Mesendoderm (in vitro differentiated cells): ENCODE results near the gene FADS3.

ENCODE experiments used
- DNase-seq: peaks from one replicate; pipeline ENCODE4 v3.0.0; 2013
- H2AK5ac ChIP-seq: 2 replicates; pipeline ENCODE4 v1.6.1; 2013; ENCODE audit warnings: low read length, inconsistent platforms
- H2BK120ac ChIP-seq: 2 replicates; pipeline ENCODE4 v1.6.1; 2013; ENCODE audit warnings: low read depth, mild to moderate bottlenecking, low read length, moderate library complexity, mixed read lengths
- H2BK15ac ChIP-seq: replicated peaks from 2 replicates; pipeline ENCODE4 v1.6.1; 2013; ENCODE audit warnings: low read depth, mild to moderate bottlenecking, moderate library complexity
- H2BK5ac ChIP-seq: 2 replicates; pipeline ENCODE4 v1.6.1; 2013; ENCODE audit warnings: low read length, inconsistent platforms
- H3K18ac ChIP-seq: 2 replicates; pipeline ENCODE4 v1.6.1; 2013; ENCODE audit warnings: mild to moderate bottlenecking, low read length, mixed read lengths
- H3K23ac ChIP-seq: one replicate; pipeline ENCODE4 v1.6.1; 2013; ENCODE audit warnings: low read length
- H3K27ac ChIP-seq: 2 replicates; pipeline ENCODE4 v1.5.1; 2013; ENCODE audit warnings: low read depth, mild to moderate bottlenecking, inconsistent platforms, low read length, moderate library complexity
- H3K27me3 ChIP-seq: 2 replicates; pipeline ENCODE4 v1.6.1; 2013; ENCODE audit warnings: low read length, control low read depth, mild to moderate bottlenecking, inconsistent platforms; ENCODE audit not compliant: insufficient read depth, poor library complexity
- H3K36me3 ChIP-seq: 2 replicates; pipeline ENCODE4 v1.6.1; 2013; ENCODE audit warnings: low read length, inconsistent platforms; ENCODE audit not compliant: control insufficient read depth, insufficient read depth
- H3K4ac ChIP-seq: one replicate; pipeline ENCODE4 v1.6.1; 2013; ENCODE audit warnings: low read depth, mild to moderate bottlenecking, low read length, moderate library complexity
- H3K4me1 ChIP-seq: 2 replicates; pipeline ENCODE4 v1.6.1; 2013; ENCODE audit warnings: low read depth, low read length, inconsistent platforms; ENCODE audit not compliant: control insufficient read depth
- H3K4me2 ChIP-seq: 2 replicates; pipeline ENCODE4 v1.6.1; 2013; ENCODE audit warnings: low read length
- H3K4me3 ChIP-seq: 2 replicates; pipeline ENCODE4 v1.5.1; 2013; ENCODE audit warnings: mild to moderate bottlenecking, low read length
- H3K56ac ChIP-seq: one replicate; pipeline ENCODE4 v1.6.1; 2013; ENCODE audit warnings: low read length
- H3K79me1 ChIP-seq: 2 replicates; pipeline ENCODE4 v1.6.1; 2013; ENCODE audit warnings: low read length, inconsistent platforms
- H3K79me2 ChIP-seq: 2 replicates; pipeline ENCODE4 v1.6.1; 2013; ENCODE audit warnings: mild to moderate bottlenecking, low read length; ENCODE audit not compliant: control insufficient read depth, insufficient read depth
- H3K9ac ChIP-seq: 2 replicates; pipeline ENCODE4 v1.6.1; 2013; ENCODE audit warnings: low read length, inconsistent platforms
- H4K5ac ChIP-seq: one replicate; pipeline ENCODE4 v1.6.1; 2013; ENCODE audit warnings: low read length
- H4K8ac ChIP-seq: one replicate; pipeline ENCODE4 v1.6.1; 2013; ENCODE audit warnings: low read depth, mild to moderate bottlenecking, control low read depth, low read length, moderate library complexity
- WGBS: extraction: QIAGEN DNeasy Blood & Tissue Kit; methylation state at CpG from one replicate; pipeline ENCODE4 v1.1.7; 2013; ENCODE audit warnings: low lambda C conversion rate, missing lambda C conversion rate; ENCODE audit not compliant: insufficient coverage; ENCODE audit errors: extremely low coverage; 5-methylcytosine and 5-hydroxymethylcytosine counted together

Gene FADS3

GRCh38 chr11:61926235-61926634, 34.9 kb upstream of the FADS3 start:
- WGBS, result no CpG with 5 or more reads among the region's 3 CpGs
- Histone ChIP-seq H3K4me3 (no peak overlapping the region), H3K27me3 (no peaks in the 10 kb centered on the region), H3K9ac (no peak overlapping the region), H3K23ac (no peak overlapping the region), H3K56ac (no peak overlapping the region), H3K36me3 (no peaks in the 10 kb centered on the region), H2BK15ac (no peak overlapping the region), H2AK5ac (no peak overlapping the region), H3K27ac (no peak overlapping the region), H3K4me2 (no peak overlapping the region), H4K5ac (no peak overlapping the region), H3K4me1 (peaks cover 4% of the 10 kb centered on the region), H2BK120ac (no peak overlapping the region), H2BK5ac (no peak overlapping the region), H3K4ac (no peak overlapping the region), H3K18ac (no peak overlapping the region), H4K8ac (no peak overlapping the region), H3K79me1 (no peaks in the 10 kb centered on the region), H3K79me2 (no peaks in the 10 kb centered on the region)
- no peak for DNase-seq

GRCh38 chr11:61925736-61926135, 34.4 kb upstream of the FADS3 start:
- no peak overlapping the region for H3K18ac ChIP-seq
- no CpG with 5 or more reads among the region's 2 CpGs for whole genome bisulfite sequencing
- no peak overlapping the region for H3K56ac ChIP-seq

GRCh38 chr11:61924064-61924455, 32.7 kb upstream of the FADS3 start:
- no peak overlapping the region for H3K4me3 ChIP-seq
- no peaks in the 10 kb centered on the region for H3K27me3 ChIP-seq
- no peak overlapping the region for H2BK120ac ChIP-seq
- H3K79me1 ChIP-seq, result no peaks in the 10 kb centered on the region
- no peak overlapping the region for H3K18ac ChIP-seq
- DNase-seq, result no peak
- no peak overlapping the region for H2BK15ac ChIP-seq
- H3K79me2 ChIP-seq, result no peaks in the 10 kb centered on the region
- H3K4me1 ChIP-seq, result peaks cover 4% of the 10 kb centered on the region
- no CpG with 5 or more reads among the region's 6 CpGs for WGBS
- no peaks in the 10 kb centered on the region for H3K36me3 ChIP-seq
- H4K5ac ChIP-seq, result no peak overlapping the region
- H3K56ac ChIP-seq, result peak overlapping the region; percentile 25
- no peak overlapping the region for H2AK5ac ChIP-seq
- H4K8ac ChIP-seq, result no peak overlapping the region
- no peak overlapping the region for H3K27ac ChIP-seq
- no peak overlapping the region for H3K4me2 ChIP-seq
- no peak overlapping the region for H3K4ac ChIP-seq
- no peak overlapping the region for H3K23ac ChIP-seq
- no peak overlapping the region for H3K9ac ChIP-seq
- no peak overlapping the region for H2BK5ac ChIP-seq

More at GRCh38 chr11:61925736-61926135, 34.4 kb upstream of the FADS3 start:
- H4K8ac ChIP-seq, result no peak overlapping the region
- H2BK5ac ChIP-seq, result no peak overlapping the region
- H3K27me3 ChIP-seq, result no peaks in the 10 kb centered on the region
- H3K4me2 ChIP-seq, result no peak overlapping the region
- no peak overlapping the region for H2AK5ac ChIP-seq
- H3K27ac ChIP-seq, result no peak overlapping the region
- H2BK15ac ChIP-seq, result no peak overlapping the region
- H2BK120ac ChIP-seq, result no peak overlapping the region
- no peak overlapping the region for H4K5ac ChIP-seq
- H3K79me2 ChIP-seq, result no peaks in the 10 kb centered on the region
- H3K9ac ChIP-seq, result no peak overlapping the region
- H3K4me1 ChIP-seq, result peaks cover 4% of the 10 kb centered on the region
- no peak overlapping the region for H3K23ac ChIP-seq
- no peaks in the 10 kb centered on the region for H3K79me1 ChIP-seq
- H3K4ac ChIP-seq, result no peak overlapping the region
- no peak overlapping the region for H3K4me3 ChIP-seq
- no peaks in the 10 kb centered on the region for H3K36me3 ChIP-seq
- no peak for DNase-seq

GRCh38 chr11:61923166-61924063, 32.1 kb upstream of the FADS3 start:
- H3K56ac ChIP-seq, result peak overlapping the region; percentile 39
- peaks cover 4% of the 10 kb centered on the region for H3K4me1 ChIP-seq
- no peaks in the 10 kb centered on the region for H3K36me3 ChIP-seq
- H3K9ac ChIP-seq, result peak overlapping the region; percentile 16
- peak; percentile 83 for DNase-seq
- no peak overlapping the region for H3K4me2 ChIP-seq
- H3K18ac ChIP-seq, result no peak overlapping the region
- no peak overlapping the region for H3K4me3 ChIP-seq
- H4K5ac ChIP-seq, result no peak overlapping the region
- H3K27ac ChIP-seq, result no peak overlapping the region
- no peak overlapping the region for H2BK5ac ChIP-seq
- WGBS, result no CpG with 5 or more reads among the region's 18 CpGs
- H2BK15ac ChIP-seq, result no peak overlapping the region
- H3K79me2 ChIP-seq, result no peaks in the 10 kb centered on the region
- no peaks in the 10 kb centered on the region for H3K79me1 ChIP-seq
- no peak overlapping the region for H3K23ac ChIP-seq
- no peaks in the 10 kb centered on the region for H3K27me3 ChIP-seq
- no peak overlapping the region for H2AK5ac ChIP-seq
- no peak overlapping the region for H4K8ac ChIP-seq
- no peak overlapping the region for H3K4ac ChIP-seq
- H2BK120ac ChIP-seq, result no peak overlapping the region

GRCh38 chr11:61922539-61922938, 31.2 kb upstream of the FADS3 start:
- H2AK5ac ChIP-seq, result no peak overlapping the region
- no peak overlapping the region for H2BK15ac ChIP-seq
- H3K56ac ChIP-seq, result peak overlapping the region; percentile 37
- H3K27me3 ChIP-seq, result no peaks in the 10 kb centered on the region
- no peak overlapping the region for H3K4ac ChIP-seq
- peak; percentile 79 for DNase-seq
- whole genome bisulfite sequencing, result no CpG with 5 or more reads among the region's 6 CpGs
- peaks cover 6% of the 10 kb centered on the region for H3K4me1 ChIP-seq
- H3K4me3 ChIP-seq, result no peak overlapping the region
- H2BK5ac ChIP-seq, result no peak overlapping the region
- no peaks in the 10 kb centered on the region for H3K79me1 ChIP-seq
- H2BK120ac ChIP-seq, result no peak overlapping the region
- H3K79me2 ChIP-seq, result no peaks in the 10 kb centered on the region
- H3K27ac ChIP-seq, result no peak overlapping the region
- no peak overlapping the region for H3K4me2 ChIP-seq
- H3K18ac ChIP-seq, result no peak overlapping the region
- H4K5ac ChIP-seq, result no peak overlapping the region
- H4K8ac ChIP-seq, result no peak overlapping the region
- H3K36me3 ChIP-seq, result no peaks in the 10 kb centered on the region
- no peak overlapping the region for H3K23ac ChIP-seq
- H3K9ac ChIP-seq, result no peak overlapping the region
